ENCODE results near the gene TICAM1.
"Not testable (repeated sequence)": the region's sequence is repeated elsewhere in the genome, so short reads cannot be mapped to it uniquely, and the experiment has no call there.

TICAM1 gene

GRCh38 chr19:4811328-4812131, 20.0 kb downstream of the TICAM1 start:
- no peak overlapping the region for H3K4me3 ChIP-seq (ENCODE audit: low read depth, low read length)
- TF ChIP-seq CTCF (IDR thresholded peaks at IDR 0.05; ENCODE audit: low read depth, low read length), result peak; percentile 82

GRCh38 chr19:4807188-4807587, 24.3 kb downstream of the TICAM1 start:
- H3K4me3 ChIP-seq (ENCODE audit: low read depth, low read length), result no peak overlapping the region
- TF ChIP-seq CTCF (IDR thresholded peaks at IDR 0.05; ENCODE audit: low read depth, low read length), result no peak

GRCh38 chr19:4806384-4806783, 25.1 kb downstream of the TICAM1 start:
- no peak for TF ChIP-seq CTCF (IDR thresholded peaks at IDR 0.05; ENCODE audit: low read depth, low read length)
- no peak overlapping the region for H3K4me3 ChIP-seq (ENCODE audit: low read depth, low read length)

GRCh38 chr19:4805140-4805539, 26.4 kb downstream of the TICAM1 start:
- H3K4me3 ChIP-seq (ENCODE audit: low read depth, low read length), result not testable (repeated sequence)

- H3K4me3 ChIP-seq (ENCODE audit: low read depth, low read length), result no peak overlapping the region
- TF ChIP-seq CTCF (IDR thresholded peaks at IDR 0.05; ENCODE audit: low read depth, low read length), result peak; percentile 62
These were observed 27.5 kb downstream of the TICAM1 start for GRCh38 chr19:4803736-4804695.

DNA sequence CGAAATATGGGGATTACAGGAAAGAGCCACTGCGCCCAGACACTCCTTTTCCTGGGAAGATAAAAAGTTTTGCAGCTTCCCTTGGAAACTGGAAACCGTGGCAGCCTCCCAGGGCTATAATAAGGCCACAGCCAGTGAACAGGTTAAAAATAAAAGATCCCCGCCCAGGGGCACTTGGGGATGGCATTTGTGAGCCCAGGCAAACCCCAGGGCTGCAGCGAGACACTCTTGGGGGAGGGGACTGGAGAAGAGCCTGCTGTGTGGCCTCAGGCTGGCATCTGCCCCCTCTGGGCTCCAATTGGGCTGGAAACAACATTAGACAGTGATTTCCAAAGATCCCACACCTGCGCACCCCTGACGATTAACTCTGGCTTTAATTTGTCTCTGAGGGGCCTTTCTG, 28.8 kb downstream of the TICAM1 start:
- no peak overlapping the region for H3K4me3 ChIP-seq (ENCODE audit: low read depth, low read length)
- no peak for TF ChIP-seq CTCF (IDR thresholded peaks at IDR 0.05; ENCODE audit: low read depth, low read length)

- H3K4me3 ChIP-seq (ENCODE audit: low read depth, low read length), result no peak overlapping the region
- no peak for TF ChIP-seq CTCF (IDR thresholded peaks at IDR 0.05; ENCODE audit: low read depth, low read length)
These were observed 30.4 kb downstream of the TICAM1 start for GRCh38 chr19:4801085-4801619.

All from WI38 (cell line).